SKM-1 treated with dmso at 0.1 percent for 144 hours (cell line): Measurements from ENCODE around the gene GABBR1.
"Not testable (repeated sequence)": the region's sequence is repeated elsewhere in the genome, so short reads cannot be mapped to it uniquely, and the experiment has no call there.

Source experiments
- DNase-seq: peaks from one replicate; lab custom pipeline; 2025; ENCODE audit not compliant: unreplicated experiment; lab: John Stamatoyannopoulos, UW

The GABBR1 gene

GRCh38 chr6:29632789-29633533, at the start of gene GABBR1:
Gene GABBR1, minus strand, starts transcription at chr6:29633183. Its CDS starts 798 bp downstream, at chr6:29632385.
- peak; percentile 68 for DNase-seq

- DNase-seq = no peak
These were observed 48.8 kb upstream of the GABBR1 start for GRCh38 chr6:29681811-29682210.

DNA sequence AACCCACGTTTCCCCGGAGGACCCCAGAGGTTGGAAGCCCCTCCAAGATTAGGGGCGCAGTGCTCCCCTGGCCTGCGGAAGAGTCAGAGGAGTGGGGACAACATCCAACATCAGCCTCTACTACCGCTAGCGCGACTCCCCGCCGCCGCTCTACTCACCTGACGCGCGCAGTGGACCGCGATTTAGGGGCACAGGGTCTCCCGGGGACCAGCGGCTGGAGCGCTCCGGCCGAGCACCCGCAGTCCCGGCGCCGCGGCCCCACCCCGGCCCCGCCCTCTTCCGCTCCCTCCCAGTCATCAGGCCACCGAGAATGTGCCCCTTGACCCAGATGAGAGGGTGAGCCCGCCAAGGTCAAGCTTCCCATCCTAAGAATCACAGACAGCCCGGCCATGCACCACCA, 47.9 kb upstream of the GABBR1 start, which contains the start of gene ZFP57:
TSS of gene ZFP57 (minus strand) at position 249 of the 400 bp plus-strand sequence. CDS start 4,149 bp downstream, outside the sequence.
- DNase-seq = no peak

DNA sequence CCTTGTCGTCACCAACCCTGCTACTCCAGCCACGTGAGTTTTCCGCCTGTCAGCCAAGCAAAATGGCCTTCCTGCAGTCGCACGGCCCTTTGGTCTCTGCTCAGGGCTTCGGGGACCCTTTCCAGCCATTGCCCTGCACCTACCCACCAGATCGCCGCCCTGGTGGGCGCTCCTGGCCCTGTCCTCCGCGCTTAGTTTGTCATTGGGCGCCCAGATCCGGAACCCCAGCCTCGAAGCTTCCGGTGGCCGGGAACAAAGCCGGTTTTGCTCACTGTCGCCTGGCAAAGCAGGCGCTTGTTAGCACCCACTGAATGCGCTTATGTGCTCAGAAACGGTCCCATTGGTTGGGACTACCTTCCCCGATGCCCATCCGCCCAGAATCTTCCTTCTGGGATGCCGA, 47.4 kb upstream of the GABBR1 start:
- no peak for DNase-seq

DNA sequence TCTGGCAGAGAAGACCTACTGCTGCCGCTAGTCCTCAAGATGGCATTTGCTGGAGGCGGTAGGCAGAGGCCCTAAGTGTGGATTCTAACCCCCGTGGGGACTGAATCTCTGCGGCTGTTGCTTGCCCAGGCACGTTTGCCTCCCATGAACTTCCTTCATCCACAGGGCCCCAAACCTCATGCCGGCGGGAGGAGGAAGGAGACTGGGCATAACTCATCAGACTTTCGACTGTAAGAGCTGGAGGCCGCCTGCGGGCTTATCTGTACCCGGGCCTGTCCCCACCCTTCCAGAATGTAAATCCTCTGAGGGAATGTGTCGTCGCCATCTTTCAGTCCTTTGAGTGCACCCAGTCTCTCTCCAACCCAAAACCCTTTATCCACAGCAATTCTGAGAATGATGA, 47.0 kb upstream of the GABBR1 start:
- no peak for DNase-seq

GRCh38 chr6:29678114-29678513, 45.1 kb upstream of the GABBR1 start:
- no peak for DNase-seq

GRCh38 chr6:29676981-29677601, 44.1 kb upstream of the GABBR1 start:
- DNase-seq = peak; percentile 55

- no peak for DNase-seq
These were observed 42.6 kb upstream of the GABBR1 start for GRCh38 chr6:29675561-29675960.

DNA sequence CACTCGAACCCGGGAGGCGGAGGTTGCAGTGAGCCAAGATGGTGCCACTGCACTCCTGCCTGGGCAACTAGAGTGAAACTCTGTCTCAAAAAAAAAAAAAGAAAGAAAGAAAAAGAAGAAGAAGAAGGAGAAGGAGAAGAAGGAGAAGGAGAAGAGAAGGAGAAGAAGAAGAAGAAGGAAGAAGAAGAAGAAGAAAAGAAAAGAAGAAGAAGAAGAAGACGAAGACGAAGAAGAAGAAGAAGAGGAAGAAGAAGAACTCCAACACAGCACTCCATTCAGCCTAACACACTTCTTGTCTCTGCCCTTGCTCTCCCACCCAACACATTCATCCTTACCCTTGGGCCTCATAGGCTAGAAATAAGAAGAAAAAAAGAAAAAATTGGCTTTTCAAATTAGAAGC, 41.0 kb upstream of the GABBR1 start:
- no peak for DNase-seq

DNA sequence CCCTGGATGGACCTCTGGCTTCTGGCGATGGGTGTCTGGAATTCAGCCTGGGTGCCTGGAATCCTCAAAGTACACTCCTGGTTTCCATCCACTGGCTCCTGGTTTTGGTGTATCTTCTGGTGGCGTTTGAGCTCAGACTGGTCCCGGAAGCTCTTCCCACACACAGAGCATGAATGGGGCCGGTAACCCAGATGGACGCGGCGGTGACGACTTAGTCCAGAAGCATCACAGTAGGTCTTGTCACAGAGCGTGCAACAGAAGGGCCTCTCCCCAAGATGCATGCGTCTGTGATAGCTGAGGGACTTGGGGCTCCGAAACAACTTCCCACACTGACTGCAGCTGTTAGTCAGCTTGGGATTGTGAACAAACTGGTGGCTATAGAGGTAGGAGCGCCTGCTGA, 40.2 kb upstream of the GABBR1 start:
- no peak for DNase-seq

GRCh38 chr6:29672116-29672515, 39.1 kb upstream of the GABBR1 start:
- not testable (repeated sequence) for DNase-seq

DNA sequence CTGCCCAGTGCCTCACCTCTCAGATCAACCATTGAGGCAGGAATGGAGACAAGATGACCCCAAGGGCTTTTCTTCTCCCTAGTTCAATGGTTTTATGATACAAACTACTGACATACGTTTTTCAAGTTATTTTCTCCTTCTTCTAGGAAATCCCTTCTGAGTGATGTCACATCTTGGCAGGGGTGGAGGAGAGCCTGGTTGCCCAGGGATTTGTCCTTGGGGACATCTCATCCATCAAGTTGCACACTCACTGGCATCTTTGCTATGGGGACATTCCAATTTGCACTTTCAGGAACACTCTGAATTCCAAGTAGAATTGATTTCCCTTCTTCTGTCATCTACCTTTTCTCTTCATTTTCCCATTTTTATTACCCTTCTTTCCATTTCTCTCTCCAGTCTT, 38.0 kb upstream of the GABBR1 start:
- DNase-seq = no peak

DNA sequence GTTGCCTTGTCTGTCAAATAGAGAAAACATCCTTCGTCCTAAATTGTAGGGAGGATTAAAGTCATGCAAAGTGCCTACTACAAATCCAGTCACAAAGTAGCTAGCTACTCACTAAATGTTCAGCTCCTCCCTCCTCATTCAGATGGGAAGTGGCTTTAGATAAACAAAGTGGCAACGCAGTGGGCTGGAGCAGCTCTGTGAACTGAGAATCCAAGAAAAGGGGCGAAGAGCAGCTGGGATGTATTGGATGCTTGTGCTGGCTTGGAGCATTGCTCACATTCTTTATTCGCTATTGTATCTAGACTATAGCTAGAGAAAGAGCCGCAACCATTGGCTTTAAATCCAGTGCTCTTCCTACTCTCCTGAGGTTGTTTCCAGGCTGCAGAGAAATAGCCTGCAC, 34.2 kb upstream of the GABBR1 start:
- DNase-seq = no peak

GRCh38 chr6:29666826-29667130, 33.8 kb upstream of the GABBR1 start:
- DNase-seq = no peak

DNA sequence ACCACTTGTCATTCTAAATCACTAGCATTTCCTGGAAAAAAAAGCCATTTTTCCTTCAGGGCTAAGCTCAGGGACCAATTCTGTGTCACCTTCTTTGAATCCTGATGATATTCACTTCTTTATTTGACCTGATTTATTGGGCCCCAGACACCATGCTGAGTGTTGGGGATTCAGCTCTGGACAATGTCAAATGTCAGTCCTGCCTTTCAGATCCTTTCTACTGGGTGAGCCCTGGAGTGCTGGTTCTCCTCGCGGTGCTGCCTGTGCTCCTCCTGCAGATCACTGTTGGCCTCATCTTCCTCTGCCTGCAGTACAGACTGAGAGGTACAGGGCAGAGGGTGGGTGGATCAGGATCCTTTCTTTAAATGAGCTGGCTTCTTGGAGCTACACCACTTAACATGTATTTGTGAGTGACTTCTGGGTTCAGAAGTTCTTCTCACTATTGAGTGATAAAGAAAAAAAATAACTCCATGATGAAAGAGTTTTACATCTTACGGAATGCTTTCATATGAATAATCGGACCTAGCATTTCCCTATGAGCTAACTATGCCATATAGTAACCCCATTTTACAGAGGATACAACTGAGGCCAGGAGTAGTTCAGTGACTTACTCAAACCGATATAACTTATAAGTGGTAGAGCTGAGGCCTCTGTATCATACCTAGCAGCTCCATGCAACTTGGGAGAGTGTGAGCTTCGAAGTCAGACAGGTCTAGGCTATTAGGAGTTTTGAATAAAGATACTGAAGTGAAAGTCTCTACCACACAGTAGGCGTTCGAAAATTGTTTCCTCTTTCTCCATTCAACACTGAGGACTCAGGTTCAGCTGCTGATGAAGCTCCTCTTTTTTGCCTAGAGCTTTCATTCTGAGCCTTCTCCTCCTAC, 33.2 kb upstream of the GABBR1 start:
- no peak for DNase-seq

DNA sequence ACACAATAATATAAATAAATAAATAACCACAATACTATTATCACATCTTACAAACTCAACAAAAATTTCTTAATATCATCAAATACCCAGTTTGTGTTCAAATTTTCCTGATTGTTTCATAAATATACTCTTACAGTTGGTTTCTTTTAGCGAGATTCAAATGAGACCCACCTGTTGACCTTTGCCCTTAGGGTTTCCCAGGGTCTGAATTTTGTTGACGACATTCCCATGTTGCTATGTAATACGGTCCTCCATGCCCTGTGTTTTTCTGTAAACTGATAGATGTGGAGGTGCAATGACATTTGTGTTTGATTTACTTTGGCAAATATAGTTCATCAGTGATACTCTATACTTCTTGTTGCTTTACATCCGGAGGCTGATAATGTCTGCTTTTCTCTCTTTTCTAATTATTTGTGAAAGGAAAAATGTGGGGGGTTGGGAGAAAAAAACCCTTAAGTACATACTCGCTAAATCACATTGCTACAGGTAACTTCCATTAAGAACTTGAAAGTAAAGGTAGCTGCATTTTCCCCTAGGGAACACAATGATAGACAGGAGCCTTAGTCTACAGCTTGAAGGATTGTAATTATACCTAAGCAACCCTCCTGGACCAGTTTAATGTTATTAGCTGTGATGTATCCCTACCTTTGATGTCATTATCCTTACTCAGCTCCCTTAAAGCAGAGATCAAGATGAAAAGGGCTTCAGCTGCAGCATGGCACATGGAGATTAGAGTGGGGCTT, 30.5 kb upstream of the GABBR1 start:
- no peak for DNase-seq

- not testable (repeated sequence) for DNase-seq
These were observed 28.6 kb upstream of the GABBR1 start for GRCh38 chr6:29661502-29662141.

- no peak for DNase-seq
These were observed 28.1 kb upstream of the GABBR1 start for GRCh38 chr6:29661071-29661470.

GRCh38 chr6:29656798-29657197, 23.8 kb upstream of the GABBR1 start, which contains the start of gene MOG:
Gene MOG, plus strand, starts transcription at chr6:29657092. Its CDS starts 118 bp downstream, at chr6:29657210.
- DNase-seq = no peak

GRCh38 chr6:29656157-29656556, 23.2 kb upstream of the GABBR1 start:
- DNase-seq = no peak
